ENCODE measurements around the gene RASGRP1. TPM values are rescaled to one million over a fixed set of nuclear protein-coding genes. Genes with fewer than 3 reads are reported as not detected.

Gene RASGRP1
- total and polyA plus RNA-seq, 10 of the 15 experiments (the other 5 are each of a cell fraction or from before 2014, with no cell fraction given): 5.6 to 234 (median 20.9) TPM

DNA sequence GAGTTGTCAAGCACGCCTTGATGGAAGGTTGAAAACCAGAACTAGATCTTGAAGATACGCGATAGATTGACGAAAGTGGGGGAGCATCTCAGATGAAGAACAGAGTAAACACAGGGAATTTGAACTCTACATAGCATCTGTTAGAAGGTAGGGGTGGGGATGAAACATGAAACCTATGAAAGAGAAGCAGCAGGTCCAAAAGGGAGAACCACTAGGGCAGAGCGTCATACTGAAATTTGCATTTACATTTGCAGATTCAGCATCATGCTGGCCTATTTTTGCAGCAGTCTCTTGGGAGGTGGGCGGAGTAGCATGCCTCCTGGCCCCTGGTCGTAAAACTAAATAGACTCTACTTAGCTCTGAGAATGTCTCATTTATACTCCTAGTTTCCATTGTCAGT lies 46.1 kb upstream of the RASGRP1 start:
- TF ChIP-seq POU2F2 (IDR thresholded peaks at IDR 0.05; ENCODE audit: borderline replicate concordance, low read depth, low read length) (0 out of 3 replicates have a peak, but pooled peaks have one; percentile 20), MEF2B (IDR thresholded peaks at IDR 0.05; ENCODE audit: partially characterized antibody, poor library complexity, severe bottlenecking) (peak; percentile 22), E2F8 (IDR thresholded peaks at IDR 0.05; ENCODE audit: low read depth, partially characterized antibody) (no peak)
- BruUV-seq (replicated peaks): no TSS peak
- H3K9me3 ChIP-seq (replicated peaks; ENCODE audit: control insufficient read depth, insufficient read depth, low read length): no peaks in the 10 kb centered on the region
- 0% methylated on average over 7 of the region's 7 CpGs for WGBS (ENCODE audit: insufficient coverage, insufficient replicate concordance, low lambda C conversion rate, missing lambda C conversion rate)
- no peak overlapping the region for H3K27ac ChIP-seq (ENCODE audit: control insufficient read depth, insufficient read depth)
- no peaks in the 10 kb centered on the region for H3K27me3 ChIP-seq (replicated peaks in 1 of 2; ENCODE audit: control insufficient read depth in 2 of 2, insufficient read depth in 2 of 2, low read length in 1 of 2)
- FAIRE-seq (no peak), ATAC-seq (peak; percentile 29), DNase-seq (ENCODE audit: low read depth, low spot score) (no peak)
- ChIA-PET CTCF (interaction anchor here (0.9 to 3.6 kb wide), 9 partner anchors 10 to 80 kb away, joined by 3 to 15 read pairs (median 4); no protein-coding TSS in a partner anchor), RAD21 (ENCODE audit: unreplicated experiment) (interaction anchor here (0.8 to 4.3 kb wide), 8 partner anchors 10 to 62 kb away, joined by 3 to 43 read pairs (median 6); partner anchors contain the start of gene RASGRP1), SMC1A (ENCODE audit: uncharacterized antibody, unreplicated experiment) (interaction anchor here (1.0 to 42.6 kb wide), 10 partner anchors 10 to 78 kb away, joined by 3 to 1803 read pairs (median 4); no protein-coding TSS in a partner anchor), POLR2A (interaction anchor here (1.1 to 4.8 kb wide), 6 partner anchors 8 to 39 kb away, joined by 3 to 55 read pairs (median 6); no protein-coding TSS in a partner anchor)
- H3K4me1 ChIP-seq (ENCODE audit: control insufficient read depth, insufficient read depth, low read length): no peaks in the 10 kb centered on the region
- no peak overlapping the region for H2AFZ ChIP-seq (ENCODE audit: control insufficient read depth, low read depth, low read length)
- H4K20me1 ChIP-seq (ENCODE audit: control insufficient read depth, insufficient read depth): no peaks in the 10 kb centered on the region
- no peak overlapping the region for H3K4me2 ChIP-seq (ENCODE audit: control insufficient read depth, insufficient read depth)
- no peaks in the 10 kb centered on the region for H3K36me3 ChIP-seq (ENCODE audit: control insufficient read depth in 2 of 2, insufficient read depth in 2 of 2, low read length in 1 of 2)
- in situ Hi-C loops (cut with MboI): no loop called here
- intact Hi-C loops (cut with micrococcal nuclease; ENCODE audit: unreplicated experiment): no loop called here
- no peak overlapping the region for H3K9ac ChIP-seq (ENCODE audit: control insufficient read depth, insufficient read depth, low read length)
- no peak overlapping the region for H3K4me3 ChIP-seq
- no peaks in the 10 kb centered on the region for H3K79me2 ChIP-seq (ENCODE audit: control insufficient read depth, insufficient read depth, low read length)

Measured in GM12878 (cell line).